Measurements from ENCODE around the gene TMED9. TPM values are rescaled to one million over a fixed set of nuclear protein-coding genes. Genes with fewer than 3 reads are reported as not detected.

Gene TMED9
- total RNA-seq, 4 donors from 2014 or later: 81.0 to 129 (median 105) TPM

Other genes with a start within 250 kb of the TMED9 start
- 100 to 1,000 TPM; 129 to 164 (median 144) TPM for gene LMAN2, start 240.5 kb upstream of the TMED9 start, total RNA-seq
- 10 to 100 TPM in 1 of 4 donors, 1 to 10 TPM in 3; 7.1 to 25.1 (median 8.2) TPM for gene RGS14, start 234.3 kb upstream of the TMED9 start, total RNA-seq
- not detected for gene SLC34A1, start 207.8 kb upstream of the TMED9 start, total RNA-seq
- not detected for gene PFN3, start 191.5 kb upstream of the TMED9 start, total RNA-seq
- 1 to 10 TPM in 1 of 4 donors, under 1 TPM in 3; 0.38 to 3.0 (median 0.63) TPM for gene F12, start 182.6 kb upstream of the TMED9 start, total RNA-seq
- gene GRK6, start 165.5 kb upstream of the TMED9 start, total RNA-seq: 10 to 100 TPM; 16.1 to 45.5 (median 27.2) TPM
- 1 to 10 TPM in 3 of 4 donors, not detected in 1; 1.6 to 2.8 (median 2.1) TPM for gene PRR7, start 145.4 kb upstream of the TMED9 start, total RNA-seq
- 10 to 100 TPM; 33.5 to 78.5 (median 38.3) TPM for gene DBN1, start 118.6 kb upstream of the TMED9 start, total RNA-seq
- 10 to 100 TPM; 20.0 to 63.2 (median 34.2) TPM for gene PDLIM7, start 94.6 kb upstream of the TMED9 start, total RNA-seq
- 10 to 100 TPM in 3 of 4 donors, 1 to 10 TPM in 1; 7.4 to 41.0 (median 16.3) TPM for gene DOK3, start 82.4 kb upstream of the TMED9 start, total RNA-seq
- 10 to 100 TPM; 66.2 to 93.7 (median 73.6) TPM for gene DDX41, start 75.2 kb upstream of the TMED9 start, total RNA-seq
- gene FAM193B, start 37.6 kb upstream of the TMED9 start, total RNA-seq: 10 to 100 TPM; 43.3 to 92.5 (median 50.9) TPM
- 10 to 100 TPM; 19.5 to 46.4 (median 25.8) TPM for gene B4GALT7, start 7.9 kb downstream of the TMED9 start, total RNA-seq
- gene FAM153A, start 190.7 kb downstream of the TMED9 start, total RNA-seq: 10 to 100 TPM in 2 of 4 donors, 1 to 10 TPM in 2; 1.3 to 33.2 (median 7.9) TPM

All from omental fat pad (tissue), 4 donors.